H9 (cell line): ENCODE data around the gene PTPN13. TPM values are rescaled to one million over a fixed set of nuclear protein-coding genes. Genes with fewer than 3 reads are reported as not detected.

Experiments
- DNase-seq: peaks from one replicate; pipeline ENCODE4 v3.0.0-alpha.2; 2017
- H2AFZ ChIP-seq: one replicate; pipeline ENCODE4 v1.6.1; 2013; ENCODE audit warnings: mild to moderate bottlenecking, low read length, control low read depth, moderate library complexity
- H2AK5ac ChIP-seq: 2 replicates; pipeline ENCODE4 v1.6.1; 2013; ENCODE audit warnings: low read length, control low read depth, mixed read lengths; ENCODE audit not compliant: insufficient read length
- H2BK120ac ChIP-seq: one replicate; pipeline ENCODE4 v1.6.1; 2013; ENCODE audit warnings: low read depth, mild to moderate bottlenecking, low read length, control low read depth, inconsistent platforms; ENCODE audit not compliant: poor library complexity, severe bottlenecking
- H2BK12ac ChIP-seq: 2 replicates; pipeline ENCODE4 v1.6.1; 2013; ENCODE audit warnings: low read length, control low read depth, mixed read lengths, low read depth; ENCODE audit not compliant: insufficient read length
- H2BK15ac ChIP-seq: 2 replicates; pipeline ENCODE4 v1.6.1; 2013; ENCODE audit warnings: low read depth, low read length, control low read depth
- H2BK20ac ChIP-seq: one replicate; pipeline ENCODE4 v1.6.1; 2013; ENCODE audit warnings: low read depth, mild to moderate bottlenecking, low read length, control low read depth, inconsistent platforms; ENCODE audit not compliant: poor library complexity, severe bottlenecking
- H2BK5ac ChIP-seq: 2 replicates; pipeline ENCODE4 v1.6.1; 2013; ENCODE audit warnings: low read length, control low read depth, mixed read lengths; ENCODE audit not compliant: insufficient read length
- H3K14ac ChIP-seq: 2 replicates; pipeline ENCODE4 v1.6.1; 2013; ENCODE audit warnings: low read length, control low read depth; ENCODE audit not compliant: insufficient read depth
- H3K18ac ChIP-seq: 2 replicates; pipeline ENCODE4 v1.6.1; 2013; ENCODE audit warnings: low read depth, mild to moderate bottlenecking, mixed read lengths, low read length, control low read depth; ENCODE audit not compliant: insufficient read length
- H3K23ac ChIP-seq: 2 replicates; pipeline ENCODE4 v1.6.1; 2013; ENCODE audit warnings: low read length, control low read depth, mixed read lengths, low read depth; ENCODE audit not compliant: insufficient read length
- H3K23me2 ChIP-seq: 2 replicates; pipeline ENCODE4 v1.6.1; 2013; ENCODE audit warnings: low read depth, mild to moderate bottlenecking, mixed read lengths, low read length, control low read depth; ENCODE audit not compliant: insufficient read length, poor library complexity, severe bottlenecking
- H3K27ac ChIP-seq: 2 replicates; pipeline ENCODE4 v1.5.1; 2013; ENCODE audit warnings: low read length, control low read depth, mixed read lengths, low read depth; ENCODE audit not compliant: insufficient read length
- H3K27me3 ChIP-seq: 2 replicates; pipeline ENCODE4 v1.6.1; 2013; ENCODE audit warnings: low read length, control low read depth, inconsistent platforms; ENCODE audit not compliant: insufficient read depth
- H3K4ac ChIP-seq: 2 replicates; pipeline ENCODE4 v1.6.1; 2013; ENCODE audit warnings: low read depth, mild to moderate bottlenecking, control low read depth, inconsistent platforms, low read length, moderate library complexity
- H3K4me1 ChIP-seq: 2 replicates; pipeline ENCODE4 v1.6.1; 2013; ENCODE audit warnings: low read length, control low read depth, inconsistent platforms; ENCODE audit not compliant: insufficient read depth
- H3K4me2 ChIP-seq: 2 replicates; pipeline ENCODE4 v1.6.1; 2013; ENCODE audit warnings: low read length, control low read depth, mixed read lengths; ENCODE audit not compliant: insufficient read length, insufficient read depth
- H3K56ac ChIP-seq: 2 replicates; pipeline ENCODE4 v1.6.1; 2013; ENCODE audit warnings: low read depth, mild to moderate bottlenecking, mixed read lengths, low read length, control low read depth; ENCODE audit not compliant: insufficient read length
- H3K79me1 ChIP-seq: 2 replicates; pipeline ENCODE4 v1.6.1; 2013; ENCODE audit warnings: low read depth, mild to moderate bottlenecking, moderate library complexity, low read length, control low read depth, inconsistent platforms; ENCODE audit not compliant: insufficient read depth, poor library complexity, severe bottlenecking
- H3K79me2 ChIP-seq: 2 replicates; pipeline ENCODE4 v1.6.1; 2013; ENCODE audit warnings: low read length, control low read depth, inconsistent platforms; ENCODE audit not compliant: insufficient read depth
- H3K9ac ChIP-seq: 2 replicates; pipeline ENCODE4 v1.6.1; 2013; ENCODE audit warnings: low read length, control low read depth, mixed read lengths; ENCODE audit not compliant: insufficient read length; ENCODE audit errors: extremely low read depth
- H3K9me3 ChIP-seq: one replicate; pipeline ENCODE4 v1.6.1; 2013; ENCODE audit warnings: low read depth, low read length, inconsistent platforms; ENCODE audit not compliant: control insufficient read depth
- H3T11ph ChIP-seq: one replicate; pipeline ENCODE4 v1.6.1; 2013; ENCODE audit warnings: mild to moderate bottlenecking, low read length, control low read depth, inconsistent platforms
- H4K20me1 ChIP-seq: one replicate; pipeline ENCODE4 v1.6.1; 2013; ENCODE audit not compliant: control insufficient read depth, insufficient read length, insufficient read depth
- H4K5ac ChIP-seq: 2 replicates; pipeline ENCODE4 v1.6.1; 2013; ENCODE audit warnings: low read depth, mild to moderate bottlenecking, mixed read lengths, low read length, control low read depth; ENCODE audit not compliant: insufficient read length
- H4K8ac ChIP-seq: replicated peaks from 2 replicates; pipeline ENCODE4 v1.6.1; 2013; ENCODE audit warnings: low read length, control low read depth, mixed read lengths, low read depth; ENCODE audit not compliant: insufficient read length
- H4K91ac ChIP-seq: 2 replicates; pipeline ENCODE4 v1.6.1; 2013; ENCODE audit warnings: low read depth, mild to moderate bottlenecking, moderate library complexity, mixed read lengths, low read length, control low read depth; ENCODE audit not compliant: insufficient read length
- H3K27ac Mint-ChIP-seq, 3 experiments: 2 replicates in 2 of 3; 3 replicates in 1 of 3; pipeline ENCODE4 v1.8.0; 2020 to 2021; ENCODE audit warnings: mixed read lengths in 3 of 3, mild to moderate bottlenecking in 1 of 3, moderate library complexity in 1 of 3
- H3K27me3 Mint-ChIP-seq: 2 replicates; pipeline ENCODE4 v1.8.0; 2021; ENCODE audit warnings: low read depth, mild to moderate bottlenecking, moderate library complexity, mixed read lengths
- H3K36me3 Mint-ChIP-seq, 3 experiments: 2 replicates in 2 of 3; 3 replicates in 1 of 3; pipeline ENCODE4 v1.8.0; 2020 to 2021; ENCODE audit warnings: low read depth in 3 of 3, mixed read lengths in 3 of 3; ENCODE audit not compliant: insufficient read depth in 1 of 3
- H3K4me1 Mint-ChIP-seq, 2 experiments: 2 replicates each; pipeline ENCODE4 v1.8.0; 2020; ENCODE audit warnings: mixed read lengths in 2 of 2
- H3K4me3 Mint-ChIP-seq, 2 experiments: 2 replicates in 1 of 2; 3 replicates in 1 of 2; pipeline ENCODE4 v1.8.0; 2020 to 2021; ENCODE audit warnings: mild to moderate bottlenecking in 2 of 2, mixed read lengths in 2 of 2, moderate library complexity in 1 of 2
- H3K9me3 Mint-ChIP-seq, 2 experiments: 2 replicates in 1 of 2; 3 replicates in 1 of 2; pipeline ENCODE4 v1.8.0; 2020; ENCODE audit warnings: mild to moderate bottlenecking in 2 of 2, mixed read lengths in 2 of 2, moderate library complexity in 1 of 2
- WGBS: extraction: QIAGEN DNeasy Blood & Tissue Kit; methylation state at CpG from one replicate; pipeline ENCODE4 v1.1.7; 2013; ENCODE audit warnings: missing lambda C conversion rate, low lambda C conversion rate, mixed read lengths; ENCODE audit not compliant: insufficient read length; ENCODE audit errors: extremely low coverage; 5-methylcytosine and 5-hydroxymethylcytosine counted together
- total RNA-seq: library from RNA; stranded (reverse); gene quantifications from 2 replicates; pipeline ENCODE4 v1.2.1, GENCODE V29; 2021
- TF ChIP-seq, protein P1 (sequence below): fragments of 200-600 bp; sonication (generic); conservative IDR thresholded peaks from 3 replicates; pipeline ENCODE4 v1.8.0; 2021; ENCODE audit warnings: antibody characterized with exemption, mild to moderate bottlenecking

PTPN13 gene
- total RNA-seq, 1 experiment from 2014 or later, result 34.9 TPM

- Histone ChIP-seq H3K4me2 (no peak overlapping the region), H3T11ph (no peak overlapping the region), H3K79me1 (no peaks in the 10 kb centered on the region), H4K91ac (no peak overlapping the region), H2BK120ac (no peak overlapping the region), H2AK5ac (no peak overlapping the region), H3K23me2 (no peaks in the 10 kb centered on the region), H3K4me1 (no peaks in the 10 kb centered on the region), H4K5ac (no peak overlapping the region), H3K14ac (no peak overlapping the region), H3K9ac (no peak overlapping the region), H3K79me2 (no peaks in the 10 kb centered on the region), H2BK15ac (no peak overlapping the region), H2BK20ac (no peak overlapping the region), H3K9me3 (no peaks in the 10 kb centered on the region), H4K8ac (no peak overlapping the region), H3K23ac (no peak overlapping the region), H2BK5ac (no peak overlapping the region), H3K27me3 (no peaks in the 10 kb centered on the region), H2BK12ac (no peak overlapping the region), H4K20me1 (no peaks in the 10 kb centered on the region), H3K18ac (no peak overlapping the region), H3K56ac (no peak overlapping the region), H3K27ac (no peak overlapping the region), H2AFZ (no peak overlapping the region), H3K4ac (no peak overlapping the region)
- no CpG with 5 or more reads among the region's 2 CpGs for WGBS
- Mint-ChIP-seq H3K4me1 (no peaks in the 10 kb centered on the region), H3K36me3 (peaks cover 0 to 4% (median 3%) of the 10 kb centered on the region in 3 experiments; a peak in 2 of 7 replicates), H3K27me3 (no peaks in the 10 kb centered on the region), H3K9me3 (no peaks in the 10 kb centered on the region), H3K4me3 (no peak overlapping the region), H3K27ac (no peak overlapping the region)
- TF ChIP-seq, protein P1, sequence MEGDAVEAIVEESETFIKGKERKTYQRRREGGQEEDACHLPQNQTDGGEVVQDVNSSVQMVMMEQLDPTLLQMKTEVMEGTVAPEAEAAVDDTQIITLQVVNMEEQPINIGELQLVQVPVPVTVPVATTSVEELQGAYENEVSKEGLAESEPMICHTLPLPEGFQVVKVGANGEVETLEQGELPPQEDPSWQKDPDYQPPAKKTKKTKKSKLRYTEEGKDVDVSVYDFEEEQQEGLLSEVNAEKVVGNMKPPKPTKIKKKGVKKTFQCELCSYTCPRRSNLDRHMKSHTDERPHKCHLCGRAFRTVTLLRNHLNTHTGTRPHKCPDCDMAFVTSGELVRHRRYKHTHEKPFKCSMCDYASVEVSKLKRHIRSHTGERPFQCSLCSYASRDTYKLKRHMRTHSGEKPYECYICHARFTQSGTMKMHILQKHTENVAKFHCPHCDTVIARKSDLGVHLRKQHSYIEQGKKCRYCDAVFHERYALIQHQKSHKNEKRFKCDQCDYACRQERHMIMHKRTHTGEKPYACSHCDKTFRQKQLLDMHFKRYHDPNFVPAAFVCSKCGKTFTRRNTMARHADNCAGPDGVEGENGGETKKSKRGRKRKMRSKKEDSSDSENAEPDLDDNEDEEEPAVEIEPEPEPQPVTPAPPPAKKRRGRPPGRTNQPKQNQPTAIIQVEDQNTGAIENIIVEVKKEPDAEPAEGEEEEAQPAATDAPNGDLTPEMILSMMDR, result no peak
- DNase-seq, result no peak
These were observed 85.3 kb downstream of the PTPN13 start for GRCh38 chr4:86679441-86679840.
